Psoas muscle (tissue), 8 donors: ENCODE results near the gene IFITM10. TPM values are rescaled to one million over a fixed set of nuclear protein-coding genes. Genes with fewer than 3 reads are reported as not detected.
A peak's percentile ranks its signal among the peaks of the same experiment; 100 is the strongest.

Experiments used
- ATAC-seq, 4 donors: fragments of 200-7000 bp; cut with Tn5 transposase; one replicate each; pipeline ENCODE4 v1.9.1; 2020; ENCODE audit warnings: moderate library complexity in 3 of 4, mild to moderate bottlenecking in 2 of 4
- DNase-seq, 2 donors: peaks; one replicate each; pipeline ENCODE4 v3.0.0-alpha.2; 2020
- H3K27ac ChIP-seq: fragments of 200-600 bp; one replicate; pipeline ENCODE4 v1.8.0; 2022
- H3K27me3 ChIP-seq, 3 donors: fragments of 200-600 bp in 1 of 3; one replicate each; pipeline versions ENCODE4 v1.6.1 to v1.8.0; 2013 to 2022; ENCODE audit warnings: low read length in 2 of 3, mild to moderate bottlenecking in 2 of 3, moderate library complexity in 1 of 3; ENCODE audit not compliant: insufficient read depth in 3 of 3
- H3K36me3 ChIP-seq, 2 donors: fragments of 200-600 bp in 1 of 2; one replicate each; pipeline versions ENCODE4 v1.6.1 to v1.8.0; 2013 to 2022; ENCODE audit warnings: low read depth in 1 of 2, mild to moderate bottlenecking in 1 of 2, moderate library complexity in 1 of 2; ENCODE audit not compliant: insufficient read depth in 1 of 2
- H3K4me1 ChIP-seq: fragments of 200-600 bp; one replicate; pipeline ENCODE4 v1.8.0; 2022
- H3K4me3 ChIP-seq: fragments of 200-600 bp; one replicate; pipeline ENCODE4 v1.8.0; 2022; ENCODE audit warnings: mild to moderate bottlenecking
- H3K9me3 ChIP-seq: fragments of 200-600 bp; one replicate; pipeline ENCODE4 v1.8.0; 2022
- WGBS, 3 donors: extraction: QIAGEN DNeasy Blood & Tissue Kit; methylation state at CpG; one replicate each; pipeline versions ENCODE4 v1.1.6 to v1.1.7; 2013; 5-methylcytosine and 5-hydroxymethylcytosine counted together
- intact Hi-C, 2 donors: fragments of 100-400 bp; cut with DNase I; formaldehyde crosslinking; loops; one replicate each; pipeline versions ENCODE4 v1.11.0 to v1.14.2; 2022
- polyA plus RNA-seq, 3 donors: library from polyadenylated mRNA; stranded (reverse); fragments of 200-250 nt; gene quantifications; one replicate each; pipeline ENCODE4 v1.2.3, GENCODE V29; 2013
- total RNA-seq, 4 donors: library from RNA; stranded (reverse); fragmentation: NEBNext Ultra II Directional in 2 of 4; extraction: Animal tissue kit (Norgen Biotek cat#: 25700) in 2 of 4; gene quantifications; one replicate each; pipeline versions ENCODE4 v1.2.1 to v1.2.4, GENCODE V29; 2021 to 2023
- TF ChIP-seq, protein P1 (sequence below): fragments of 200-600 bp; IDR thresholded peaks from one replicate; pipeline ENCODE4 v1.8.0; 2022; ENCODE audit warnings: antibody characterized with exemption
- donor health status: healthy with polysubstance abuse.
- donor health status: DM: no; HTN: no; CAD: no; lungs with moderate emphysema.
- donor health status: Bipolar disorder and iron deficiency.
- donor health status: healthy.
- donor health status: DM: yes; HTN: yes; CAD: no.
- donor health status: DM: no; HTN: no; CAD: no.
- donor health status: DM: no; HTN: no; CAD: no.
- donor health status: DM: yes; HTN: yes; CAD: no.

Gene IFITM10
- total and polyA plus RNA-seq, 7 donors, result 0.70 to 6.1 (median 1.6) TPM

- TF ChIP-seq, protein P1, sequence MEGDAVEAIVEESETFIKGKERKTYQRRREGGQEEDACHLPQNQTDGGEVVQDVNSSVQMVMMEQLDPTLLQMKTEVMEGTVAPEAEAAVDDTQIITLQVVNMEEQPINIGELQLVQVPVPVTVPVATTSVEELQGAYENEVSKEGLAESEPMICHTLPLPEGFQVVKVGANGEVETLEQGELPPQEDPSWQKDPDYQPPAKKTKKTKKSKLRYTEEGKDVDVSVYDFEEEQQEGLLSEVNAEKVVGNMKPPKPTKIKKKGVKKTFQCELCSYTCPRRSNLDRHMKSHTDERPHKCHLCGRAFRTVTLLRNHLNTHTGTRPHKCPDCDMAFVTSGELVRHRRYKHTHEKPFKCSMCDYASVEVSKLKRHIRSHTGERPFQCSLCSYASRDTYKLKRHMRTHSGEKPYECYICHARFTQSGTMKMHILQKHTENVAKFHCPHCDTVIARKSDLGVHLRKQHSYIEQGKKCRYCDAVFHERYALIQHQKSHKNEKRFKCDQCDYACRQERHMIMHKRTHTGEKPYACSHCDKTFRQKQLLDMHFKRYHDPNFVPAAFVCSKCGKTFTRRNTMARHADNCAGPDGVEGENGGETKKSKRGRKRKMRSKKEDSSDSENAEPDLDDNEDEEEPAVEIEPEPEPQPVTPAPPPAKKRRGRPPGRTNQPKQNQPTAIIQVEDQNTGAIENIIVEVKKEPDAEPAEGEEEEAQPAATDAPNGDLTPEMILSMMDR, result no peak
- H3K4me1 ChIP-seq, result peaks cover 55% of the 10 kb centered on the region
- no peaks in the 10 kb centered on the region for H3K9me3 ChIP-seq
- DNase-seq (peak in 1 of 2 donors; percentile 49), ATAC-seq (no peak)
- H3K4me3 ChIP-seq, result peak overlapping the region; percentile 67
- H3K27ac ChIP-seq, result peak overlapping the region; percentile 56
- intact Hi-C loops, result loop anchor here in 1 of 2 donors (10.0 kb wide), 1 partner anchor 88 kb away; the partner anchor contains the start of genes SYT8 and TNNI2
- no peaks in the 10 kb centered on the region for H3K27me3 ChIP-seq
- no peaks in the 10 kb centered on the region for H3K36me3 ChIP-seq
- 72 to 74% (median 72%) methylated on average over 17 to 21 of the region's 21 CpGs for WGBS, 3 donors
Observed at GRCh38 chr11:1746956-1747752, 3.2 kb downstream of the IFITM10 start.

DNA sequence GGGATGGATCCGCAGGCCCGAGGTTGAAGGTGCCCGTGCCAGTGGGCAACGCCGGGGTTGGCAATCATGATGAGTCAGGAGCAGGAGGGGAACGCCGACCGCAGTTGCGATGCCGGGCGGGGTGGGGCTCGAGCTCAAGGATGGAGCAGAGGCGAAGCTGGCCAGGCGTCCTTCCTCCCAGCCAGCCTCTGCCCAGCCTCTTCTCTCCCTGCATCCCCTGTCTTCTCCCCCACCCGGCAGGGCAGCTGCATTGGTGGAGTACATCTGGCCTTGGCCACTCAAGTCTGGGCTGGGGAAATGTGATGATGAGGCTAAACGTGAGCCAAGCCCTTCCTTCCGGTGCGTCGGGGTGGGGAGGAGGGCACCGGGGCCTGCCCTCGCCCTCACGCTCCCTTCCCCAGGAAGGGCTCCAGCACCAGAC, 3.9 kb downstream of the IFITM10 start:
- ATAC-seq, result peak; percentile 2 to 17 (median 10)
- Histone ChIP-seq H3K9me3 (no peaks in the 10 kb centered on the region), H3K27me3 (no peaks in the 10 kb centered on the region), H3K4me1 (peaks cover 49% of the 10 kb centered on the region), H3K27ac (peak overlapping the region; percentile 56), H3K36me3 (no peaks in the 10 kb centered on the region), H3K4me3 (peak overlapping the region; percentile 67)
- TF ChIP-seq, protein P1, result no peak
- 17 to 34% (median 33%) methylated on average over 18 to 22 of the region's 22 CpGs for WGBS, 3 donors
- intact Hi-C loops, result loop anchor here in 1 of 2 donors (10.0 kb wide), 1 partner anchor 88 kb away; the partner anchor contains the start of genes SYT8 and TNNI2
- DNase-seq, result peak; percentile 71 to 82

DNA sequence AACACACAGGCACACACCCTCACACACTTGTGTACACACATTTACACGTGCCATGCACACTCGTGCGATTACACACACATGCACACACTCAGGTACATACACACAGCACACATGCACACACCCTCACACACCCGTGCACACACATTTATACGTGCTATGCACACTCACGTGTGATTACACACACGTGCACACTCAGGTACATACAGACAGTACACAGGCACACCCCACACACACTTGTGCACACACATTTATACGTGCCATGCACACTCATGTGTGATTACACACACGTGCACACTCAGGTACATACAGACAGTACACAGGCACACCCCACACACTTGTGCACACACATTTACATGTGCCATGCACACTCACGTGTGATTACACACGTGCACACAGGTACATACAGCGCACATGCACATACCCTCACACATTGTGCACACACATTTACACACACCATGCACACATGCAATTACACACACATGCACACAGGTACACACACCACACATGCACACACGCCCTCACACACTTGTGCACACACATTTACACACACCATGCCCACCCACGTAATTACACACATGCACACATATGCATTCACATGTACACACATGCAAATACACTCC, 4.6 kb downstream of the IFITM10 start:
- H3K27me3 ChIP-seq, result no peaks in the 10 kb centered on the region
- TF ChIP-seq, protein P1, result no peak

DNA sequence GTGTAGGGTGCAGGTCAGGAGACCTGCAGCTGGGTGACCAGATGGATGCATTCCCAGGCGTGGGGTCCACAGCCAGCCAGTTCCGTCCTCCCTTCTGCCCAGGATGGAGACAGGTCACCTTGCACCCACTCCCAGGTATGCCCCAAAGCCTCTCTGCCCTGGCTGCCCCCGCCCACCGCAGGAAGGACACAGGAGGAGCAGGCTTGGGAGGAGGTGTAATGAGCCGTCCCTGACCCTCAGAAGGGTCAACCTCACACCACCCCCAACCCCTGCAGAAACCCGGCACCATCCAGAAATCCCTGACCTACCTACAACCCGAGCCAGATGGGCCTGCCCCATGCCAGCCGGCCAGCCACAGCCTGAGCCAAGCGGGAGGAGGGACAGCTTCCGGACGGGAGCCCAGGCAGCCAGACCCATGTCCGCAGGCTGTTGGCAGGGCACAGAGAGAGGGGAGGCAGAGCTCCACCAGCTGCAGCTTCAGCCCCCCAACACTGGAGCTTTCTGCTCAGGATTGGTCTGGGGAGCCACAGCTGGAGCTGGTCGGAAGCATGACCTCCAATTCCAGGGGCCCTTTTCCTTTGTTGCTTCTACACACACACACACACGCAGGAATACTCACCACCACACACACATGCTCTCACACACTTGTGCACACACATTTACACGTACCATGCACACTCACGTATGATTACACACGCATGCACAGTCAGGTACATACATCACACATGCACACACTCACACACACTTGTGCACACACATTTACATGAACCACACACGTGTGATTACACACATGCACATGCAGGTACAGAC, 5.3 kb downstream of the IFITM10 start:
- 23 to 33% (median 30%) methylated on average over 17 to 18 of the region's 18 CpGs for WGBS, 3 donors
- Histone ChIP-seq H3K27me3 (peaks cover 0 to 2% (median 1%) of the 10 kb centered on the region in 3 donors), H3K27ac (peak overlapping the region; percentile 41), H3K4me3 (no peak overlapping the region), H3K9me3 (no peaks in the 10 kb centered on the region), H3K36me3 (no peaks in the 10 kb centered on the region), H3K4me1 (peaks cover 34% of the 10 kb centered on the region)
- TF ChIP-seq, protein P1, result no peak
- intact Hi-C loops, result loop anchor here in 1 of 2 donors (10.0 kb wide), 1 partner anchor 90 kb away; the partner anchor contains the start of genes SYT8 and TNNI2
- ATAC-seq, result peak; percentile 19 to 30 (median 21)
- peak in 1 of 2 donors; percentile 77 for DNase-seq

More for the DNA sequence above, 4.6 kb downstream of the IFITM10 start:
- no peak overlapping the region for H3K27ac ChIP-seq
- peaks cover 42% of the 10 kb centered on the region for H3K4me1 ChIP-seq
- WGBS, 3 donors, result 79 to 89% (median 84%) methylated on average over 14 of the region's 14 CpGs
- no peaks in the 10 kb centered on the region for H3K36me3 ChIP-seq
- intact Hi-C loops, result loop anchor here in 1 of 2 donors (10.0 kb wide), 1 partner anchor 89 kb away; the partner anchor contains the start of genes SYT8 and TNNI2
- ATAC-seq, result no peak
- DNase-seq, result peak in 1 of 2 donors; percentile 12
- H3K9me3 ChIP-seq, result no peaks in the 10 kb centered on the region
- H3K4me3 ChIP-seq, result peak overlapping the region; percentile 67
